Fibroblast of the aortic adventitia (primary cell): ENCODE results near the gene OR2W3. TPM values are rescaled to one million over a fixed set of nuclear protein-coding genes. Genes with fewer than 3 reads are reported as not detected.

Experiments
- DNase-seq: peaks from one replicate; pipeline ENCODE4 v3.0.0-alpha.2; 2010; ENCODE audit warnings: low read depth
- H3K4me3 ChIP-seq: 2 replicates; pipeline ENCODE4 v1.5.1; 2011; ENCODE audit warnings: low read depth, mild to moderate bottlenecking, control low read depth, low read length, moderate library complexity
- total RNA-seq: library from RNA; depleted of rRNA; stranded (reverse); fragments of >200 nt; gene quantifications from 2 replicates; pipeline ENCODE4 v1.2.3, GENCODE V29; 2012; ENCODE audit warnings: low replicate concordance
- TF ChIP-seq, protein P1 (sequence below): IDR thresholded peaks from 2 replicates; pipeline ENCODE4 v1.5.1; 2011; ENCODE audit warnings: mild to moderate bottlenecking, low read length, control low read depth, inconsistent platforms; ENCODE audit not compliant: insufficient read depth

OR2W3 gene
- total RNA-seq = not detected in 2 replicates

DNA sequence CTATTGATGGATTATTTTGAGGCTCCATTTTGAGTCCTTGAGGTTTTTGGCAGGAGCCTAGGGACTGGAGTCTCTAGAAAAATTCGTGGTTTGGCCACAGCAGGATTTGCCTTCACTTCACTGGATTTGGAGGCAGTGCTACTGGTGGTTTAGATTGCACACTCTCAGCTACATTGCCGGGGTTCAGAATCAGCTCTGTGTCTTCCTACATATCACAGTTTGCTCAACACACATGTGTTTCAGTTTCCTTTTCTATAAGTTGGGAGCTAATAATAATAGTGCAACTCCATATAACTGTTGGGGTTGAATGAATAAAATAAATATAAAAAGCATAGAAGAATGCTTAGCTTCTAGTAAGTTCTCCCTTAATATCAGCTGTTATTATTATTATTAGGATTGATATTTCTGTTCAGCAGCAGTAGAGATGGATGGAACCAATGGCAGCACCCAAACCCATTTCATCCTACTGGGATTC is at the start of gene OR2W3:
TSS of gene OR2W3 (plus strand) at position 425 of the 475 bp plus-strand sequence. CDS start at position 425, 0 bp downstream.
- DNase-seq = no peak
- H3K4me3 ChIP-seq = no peak within 1 kb of the TSS
- TF ChIP-seq, protein P1, sequence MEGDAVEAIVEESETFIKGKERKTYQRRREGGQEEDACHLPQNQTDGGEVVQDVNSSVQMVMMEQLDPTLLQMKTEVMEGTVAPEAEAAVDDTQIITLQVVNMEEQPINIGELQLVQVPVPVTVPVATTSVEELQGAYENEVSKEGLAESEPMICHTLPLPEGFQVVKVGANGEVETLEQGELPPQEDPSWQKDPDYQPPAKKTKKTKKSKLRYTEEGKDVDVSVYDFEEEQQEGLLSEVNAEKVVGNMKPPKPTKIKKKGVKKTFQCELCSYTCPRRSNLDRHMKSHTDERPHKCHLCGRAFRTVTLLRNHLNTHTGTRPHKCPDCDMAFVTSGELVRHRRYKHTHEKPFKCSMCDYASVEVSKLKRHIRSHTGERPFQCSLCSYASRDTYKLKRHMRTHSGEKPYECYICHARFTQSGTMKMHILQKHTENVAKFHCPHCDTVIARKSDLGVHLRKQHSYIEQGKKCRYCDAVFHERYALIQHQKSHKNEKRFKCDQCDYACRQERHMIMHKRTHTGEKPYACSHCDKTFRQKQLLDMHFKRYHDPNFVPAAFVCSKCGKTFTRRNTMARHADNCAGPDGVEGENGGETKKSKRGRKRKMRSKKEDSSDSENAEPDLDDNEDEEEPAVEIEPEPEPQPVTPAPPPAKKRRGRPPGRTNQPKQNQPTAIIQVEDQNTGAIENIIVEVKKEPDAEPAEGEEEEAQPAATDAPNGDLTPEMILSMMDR = no peak

DNA sequence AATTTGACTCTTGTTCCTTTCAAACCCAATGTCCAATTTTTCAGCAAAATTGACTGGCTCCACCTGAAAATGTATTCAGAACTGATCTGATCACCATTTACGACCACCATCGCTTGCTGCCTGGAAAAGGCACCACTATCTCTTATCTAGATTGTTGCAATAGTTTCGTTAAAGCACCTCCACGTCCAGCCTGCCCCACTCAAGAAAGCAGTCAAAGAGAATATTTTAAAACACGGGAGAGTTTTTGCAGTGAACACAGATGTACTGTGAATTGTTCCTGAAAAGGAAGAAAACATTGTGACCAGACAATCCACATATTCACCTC is 49.7 kb upstream of the OR2W3 start:
- no peak overlapping the region for H3K4me3 ChIP-seq
- no peak for DNase-seq
- TF ChIP-seq, protein P1 = no peak

DNA sequence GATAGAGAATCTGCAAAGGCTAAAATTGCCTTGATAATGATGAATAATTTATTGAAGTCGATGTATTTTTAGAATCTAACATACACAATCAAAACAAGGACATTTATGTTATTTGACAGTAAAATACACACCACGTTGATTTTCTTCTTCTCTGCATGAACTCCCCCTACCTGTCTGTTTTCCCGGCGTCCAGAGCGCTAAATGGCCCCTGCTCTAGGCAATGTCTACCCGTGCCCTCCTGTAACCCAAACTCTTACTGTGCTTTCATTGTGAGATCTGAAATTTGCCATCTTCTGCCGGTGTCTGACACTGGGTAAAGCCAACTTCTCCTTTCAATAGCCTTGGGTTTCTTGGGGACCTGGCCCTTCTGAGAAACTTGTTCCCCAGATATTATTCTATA is 47.0 kb upstream of the OR2W3 start:
- DNase-seq = no peak
- TF ChIP-seq, protein P1 = no peak
- no peak overlapping the region for H3K4me3 ChIP-seq

DNA sequence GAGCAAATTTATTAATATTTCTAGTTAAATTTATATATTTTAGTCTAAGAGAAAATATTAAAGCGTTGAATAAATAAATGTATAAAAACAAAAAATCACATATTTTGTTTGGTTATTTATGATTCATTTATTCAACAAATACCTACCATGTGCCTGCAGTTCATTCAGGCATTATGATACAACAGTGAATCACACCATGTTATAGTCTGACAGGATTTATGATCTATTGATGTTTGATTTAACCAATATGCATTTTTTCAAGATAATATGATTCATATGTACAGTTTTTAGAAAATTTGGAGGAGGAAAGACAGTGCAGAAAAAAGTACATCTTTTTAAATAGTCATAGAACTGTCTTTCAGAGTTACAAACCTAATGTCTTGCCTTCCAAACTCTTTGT is 45.8 kb upstream of the OR2W3 start:
- TF ChIP-seq, protein P1 = no peak

DNA sequence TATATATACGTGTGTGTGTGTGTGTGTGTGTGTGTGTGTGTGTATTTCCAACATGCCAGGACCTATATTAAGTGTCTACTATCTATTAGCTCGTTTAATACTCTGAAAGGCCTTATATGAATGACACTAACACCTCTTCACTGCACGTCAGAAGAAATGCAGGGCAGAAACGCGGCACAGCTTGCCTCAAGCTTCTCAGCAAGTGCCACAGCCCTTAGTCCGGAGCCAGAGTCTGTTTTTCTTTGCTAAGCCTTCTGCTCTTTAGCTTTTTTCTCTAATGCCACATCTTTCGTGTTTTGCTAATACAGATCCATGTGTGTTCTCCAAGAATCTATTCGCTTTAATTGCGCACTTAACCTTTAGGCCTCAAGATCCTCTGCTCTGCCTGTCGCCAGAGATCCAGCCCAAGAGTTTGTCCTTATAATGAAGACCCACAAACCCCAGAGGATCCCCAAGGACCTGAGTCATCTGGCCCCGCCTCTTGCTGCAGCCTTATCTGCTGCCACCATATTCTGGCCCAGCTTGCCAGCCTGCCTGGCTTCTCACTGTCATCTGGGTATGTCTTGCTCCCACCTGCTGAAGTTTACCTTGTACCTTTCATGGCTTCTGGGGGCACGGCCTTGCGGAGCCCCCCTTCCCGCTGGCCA is 40.4 kb upstream of the OR2W3 start:
- TF ChIP-seq, protein P1 = no peak
- no peak overlapping the region for H3K4me3 ChIP-seq
- no peak for DNase-seq

More for the DNA sequence above, 45.8 kb upstream of the OR2W3 start:
- H3K4me3 ChIP-seq = no peak overlapping the region
- no peak for DNase-seq

DNA sequence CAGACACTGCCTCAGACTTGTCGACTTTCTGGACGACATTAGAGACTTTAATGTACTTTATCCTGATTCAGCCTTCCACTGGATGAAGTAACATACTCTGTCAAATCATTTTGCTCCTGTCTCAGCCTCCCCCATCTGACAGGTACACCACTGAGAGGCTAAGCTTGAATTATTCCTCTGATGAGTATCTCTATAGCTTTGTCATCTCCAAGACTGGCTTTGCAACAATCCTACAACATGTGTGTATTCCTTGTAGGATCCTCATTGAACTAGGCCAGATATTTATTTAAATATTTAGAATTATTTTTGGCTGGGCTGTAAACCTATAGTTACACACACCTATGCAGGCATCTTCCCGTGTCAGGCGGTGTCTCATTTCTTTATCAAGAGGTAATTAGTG is 39.5 kb upstream of the OR2W3 start:
- no peak for DNase-seq
- TF ChIP-seq, protein P1 = no peak
- no peak overlapping the region for H3K4me3 ChIP-seq
